GM12891 (cell line): Measurements from ENCODE around the gene SAXO2.
"Not testable (repeated sequence)": the region's sequence is repeated elsewhere in the genome, so short reads cannot be mapped to it uniquely, and the experiment has no call there.

ENCODE experiments used
- POLR2A ChIP-seq: IDR thresholded peaks from 2 replicates; pipeline ENCODE4 v1.6.1; 2011; ENCODE audit warnings: low read depth, low read length, control low read depth
- POLR2AphosphoS5 ChIP-seq: IDR thresholded peaks from 2 replicates; pipeline ENCODE4 v1.6.1; 2011; ENCODE audit warnings: low read depth, low read length, control low read depth
- POU2F2 ChIP-seq: IDR thresholded peaks from 2 replicates; pipeline ENCODE4 v1.6.1; 2011; ENCODE audit warnings: low read depth, mild to moderate bottlenecking, control low read depth, low read length, moderate library complexity
- TAF1 ChIP-seq: IDR thresholded peaks from 2 replicates; pipeline ENCODE4 v1.6.1; 2011; ENCODE audit warnings: low read depth, low read length, control low read depth

GRCh38 chr15:82286475-82286874, 23.9 kb downstream of the SAXO2 start:
- TF ChIP-seq POU2F2 = 0 out of 2 replicates have a peak, but pooled peaks have one; percentile 8
- TF ChIP-seq POLR2A = 0 out of 2 replicates have a peak, but pooled peaks have one; percentile 13
- not testable (repeated sequence) for TF ChIP-seq POLR2AphosphoS5, TAF1
